NCI-H1930 (cell line): Measurements from ENCODE around the gene KLHL3.
"Not testable (repeated sequence)": the region's sequence is repeated elsewhere in the genome, so short reads cannot be mapped to it uniquely, and the experiment has no call there.

Source experiments
- DNase-seq, 2 experiments: peaks; one replicate each; lab custom pipeline; 2025; lab: John Stamatoyannopoulos, UW

Gene KLHL3

DNA sequence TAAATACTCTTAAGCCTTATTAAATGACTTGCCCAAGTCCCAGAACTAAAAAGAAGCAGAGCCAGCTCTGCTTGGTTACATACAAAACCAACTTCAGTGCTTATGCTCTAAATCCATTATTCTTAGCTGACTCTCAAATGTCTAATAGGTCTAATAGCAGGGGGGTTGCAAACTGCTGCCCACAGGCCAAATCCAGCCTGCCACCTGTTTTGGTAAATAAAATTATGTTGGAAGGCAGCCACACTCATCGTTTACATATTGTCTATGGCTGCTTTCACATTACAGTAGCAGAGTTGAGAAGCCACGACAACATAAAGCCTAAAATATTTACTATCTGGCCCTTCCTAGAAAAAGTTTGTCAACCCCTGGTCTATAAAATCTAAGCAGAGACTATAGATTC lies 69.0 kb downstream of the KLHL3 start:
- no peak for DNase-seq

DNA sequence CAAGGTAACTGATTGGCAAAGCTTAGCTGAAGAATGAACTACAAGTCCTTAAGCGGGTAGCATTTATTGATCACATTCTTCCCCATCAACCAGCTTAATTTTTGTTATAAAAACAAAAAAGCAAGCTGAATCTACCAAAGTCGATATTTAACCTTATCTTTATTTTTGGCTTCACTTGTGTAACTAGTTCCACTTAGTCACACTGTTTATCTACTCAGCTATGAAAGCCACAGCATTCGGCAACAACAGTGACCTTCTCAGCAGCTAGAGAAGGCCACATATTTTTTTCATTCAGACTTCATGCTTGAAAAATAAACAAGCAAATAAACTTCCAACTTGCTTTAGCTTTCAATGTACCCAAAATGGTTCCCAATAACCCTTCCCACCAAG lies 69.4 kb downstream of the KLHL3 start:
- no peak for DNase-seq

DNA sequence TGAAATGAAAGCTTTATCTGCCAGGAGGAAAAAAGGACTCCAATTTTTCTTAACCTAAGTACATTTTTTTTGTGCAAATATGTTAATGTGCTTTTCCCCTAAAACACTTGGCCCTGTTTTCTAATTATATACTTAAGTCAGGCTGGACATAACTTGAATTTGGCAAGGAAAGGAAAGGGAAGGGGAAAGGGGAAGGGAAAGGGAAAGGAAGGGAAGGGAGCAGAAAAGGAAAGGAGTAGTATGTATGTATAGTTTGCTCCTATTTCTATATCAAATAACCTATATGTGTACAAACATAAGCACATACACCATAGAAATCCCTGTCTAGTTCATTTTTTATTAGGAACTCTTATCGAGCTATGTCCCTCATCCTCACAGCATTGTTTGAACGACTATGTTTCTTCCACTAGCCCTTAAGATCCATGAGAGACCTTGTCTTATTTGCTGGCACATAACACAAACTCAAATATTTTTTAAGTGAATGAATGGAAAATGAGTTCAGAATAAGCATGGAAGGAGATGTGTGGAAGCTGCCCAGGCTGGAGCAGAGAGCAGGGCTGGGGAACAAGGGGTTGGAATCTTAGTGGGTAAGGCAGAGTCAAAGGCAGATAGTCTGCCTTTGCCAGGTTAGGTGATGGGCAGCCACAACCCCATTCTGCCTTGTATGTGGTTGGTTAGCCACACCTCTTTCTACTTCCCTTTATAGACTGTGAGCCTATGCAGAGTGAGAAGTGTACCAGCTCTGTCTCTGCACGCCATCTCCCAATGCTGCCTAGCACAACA lies 70.0 kb downstream of the KLHL3 start:
- no peak for DNase-seq

DNA sequence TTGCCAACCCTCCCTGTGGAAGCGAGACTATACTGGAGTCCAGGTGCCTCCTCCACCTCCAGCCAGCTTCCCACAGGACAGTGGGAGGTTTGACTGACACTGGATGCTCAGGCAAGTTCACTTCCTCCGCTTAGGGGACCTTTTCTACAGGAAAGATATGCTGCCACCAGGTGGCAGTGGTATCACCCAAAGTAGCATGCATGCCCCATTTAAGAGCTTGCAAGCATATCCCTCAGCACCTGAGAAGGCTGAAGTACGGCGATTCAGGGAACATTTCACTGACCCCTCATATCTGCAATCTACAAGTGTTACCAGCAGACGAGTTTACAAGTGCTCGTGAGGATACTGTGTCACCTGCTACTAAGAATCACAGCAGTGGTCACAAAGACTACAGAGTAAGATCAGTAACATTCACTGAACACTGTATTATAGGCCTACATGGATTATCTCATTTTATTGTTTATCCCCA lies 75.5 kb downstream of the KLHL3 start:
- DNase-seq: peak; percentile 26 to 35

DNA sequence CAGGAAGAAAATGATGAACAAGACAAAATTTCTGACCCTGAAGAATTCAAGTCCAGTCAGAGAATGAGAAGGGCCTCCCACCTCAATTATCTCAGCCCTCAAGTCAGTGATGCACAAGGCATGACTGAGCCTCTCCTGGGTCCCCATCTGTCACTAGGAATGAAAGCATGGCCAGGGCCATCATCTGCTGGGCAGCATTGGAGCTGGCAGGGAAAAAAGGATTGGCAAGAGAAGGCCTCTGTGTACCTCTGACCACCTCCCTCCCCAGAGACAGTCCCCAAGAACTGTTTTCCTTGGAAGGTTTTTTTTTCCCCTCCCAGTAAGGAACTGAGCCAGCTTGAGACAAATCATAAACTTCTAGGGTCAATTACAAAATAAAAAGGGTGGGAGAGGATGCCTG lies 76.7 kb downstream of the KLHL3 start:
- DNase-seq: no peak

DNA sequence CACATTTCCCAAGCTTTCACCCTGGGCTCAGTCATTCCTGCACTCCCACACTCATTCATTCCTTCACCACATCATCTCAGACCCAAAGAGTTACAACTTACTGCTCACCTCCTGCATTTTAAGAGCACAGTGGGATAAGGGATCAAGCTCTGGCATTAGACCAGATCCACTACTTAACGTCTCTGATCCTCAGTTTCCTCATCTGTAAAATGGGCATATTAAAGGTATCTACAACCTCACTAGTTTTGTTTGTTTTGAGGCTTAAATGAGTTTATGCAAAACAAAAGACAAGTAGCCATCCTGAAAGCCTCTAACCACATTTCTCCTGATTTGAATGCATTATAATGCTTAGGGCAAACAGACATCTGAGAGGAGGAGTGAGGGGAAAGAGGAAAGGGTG lies 77.6 kb downstream of the KLHL3 start:
- DNase-seq: no peak

DNA sequence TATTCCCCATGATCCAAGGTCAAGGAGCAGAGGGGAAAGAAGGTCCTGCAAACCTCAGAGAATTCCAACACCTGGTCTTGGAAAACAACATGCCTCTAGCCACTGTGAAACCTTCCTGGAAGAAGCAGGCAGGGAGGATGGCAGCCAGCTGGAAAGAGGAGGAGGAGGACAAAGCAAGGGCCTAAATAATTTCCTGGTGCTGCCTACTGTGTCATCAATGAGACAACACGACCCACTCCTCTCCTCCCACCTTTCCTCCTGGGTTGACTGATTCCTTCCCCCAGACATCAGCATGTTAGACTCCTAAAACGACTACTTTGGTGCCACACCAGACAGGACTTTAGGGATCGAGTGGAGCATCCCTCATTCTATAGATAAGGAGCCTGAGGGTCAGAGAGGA lies 78.8 kb downstream of the KLHL3 start:
- DNase-seq: no peak

DNA sequence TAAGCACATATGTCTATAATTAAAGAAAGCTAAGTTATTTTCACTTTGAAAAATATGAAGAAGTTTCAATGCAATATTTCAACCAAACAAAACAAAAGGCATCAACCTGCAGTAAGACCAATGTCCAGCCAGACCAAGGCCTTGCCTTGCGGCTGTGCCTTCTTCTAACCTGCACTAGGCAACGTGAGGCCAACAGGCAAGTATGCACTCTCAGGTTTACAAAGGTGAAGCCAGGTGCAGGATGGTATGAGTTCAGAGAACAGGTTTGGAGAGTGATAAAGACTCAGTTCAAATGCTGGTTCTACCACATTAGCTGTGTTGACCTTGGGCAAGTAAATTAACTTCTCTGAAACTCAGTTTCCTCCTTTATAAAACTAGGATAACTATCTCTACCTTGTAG lies 79.3 kb downstream of the KLHL3 start:
- DNase-seq: no peak

DNA sequence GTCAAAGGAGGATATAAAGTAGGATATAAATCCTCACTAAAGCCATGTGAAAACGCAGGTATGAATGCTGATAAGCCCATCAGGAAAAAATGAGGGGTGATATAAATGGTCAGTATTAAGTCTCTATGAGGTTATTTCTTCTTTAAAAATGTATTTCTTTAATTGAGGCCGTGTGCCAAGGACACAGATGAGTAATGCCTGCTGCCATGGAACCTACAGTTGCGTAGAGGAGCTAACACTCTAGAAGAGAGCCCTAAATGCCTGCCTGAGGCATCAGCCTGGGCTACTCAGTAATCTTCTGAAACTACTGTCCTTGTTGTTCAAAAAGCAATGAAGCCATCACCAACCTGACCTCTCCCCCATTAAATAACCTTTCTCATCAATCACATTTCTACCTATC lies 84.9 kb downstream of the KLHL3 start:
- no peak for DNase-seq

DNA sequence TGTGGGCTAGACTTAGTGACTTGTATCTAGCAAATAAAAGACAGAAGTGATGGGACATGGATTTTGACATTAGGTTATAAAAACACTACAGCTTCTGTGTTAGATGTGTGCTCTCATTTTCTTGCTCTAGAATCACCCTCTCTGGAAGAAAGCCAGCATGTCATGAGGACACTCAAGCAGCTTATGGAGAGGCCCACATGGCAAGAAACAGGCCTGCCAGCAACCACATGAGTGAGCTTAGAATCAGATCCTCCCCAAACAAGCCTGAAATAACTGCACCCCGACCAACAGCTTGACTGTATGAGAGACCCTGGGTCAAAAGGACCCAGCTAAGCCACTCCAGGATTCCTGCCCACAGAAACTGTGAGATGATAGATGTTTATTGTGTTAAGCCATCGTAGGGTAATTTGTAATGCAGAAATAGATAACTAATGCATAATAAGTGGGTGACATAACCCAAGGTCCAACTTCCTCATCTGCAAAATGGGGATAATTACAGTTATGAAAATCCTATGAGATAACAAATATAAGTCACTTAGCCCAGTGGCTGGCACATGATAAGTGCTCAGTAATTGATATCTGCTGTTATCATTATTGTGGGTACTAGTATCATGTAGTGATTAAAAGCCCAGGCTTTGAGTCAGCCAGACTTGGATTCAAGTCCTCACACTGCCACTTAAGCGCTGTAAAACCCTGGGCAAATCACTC lies 86.5 kb downstream of the KLHL3 start:
- DNase-seq: no peak

DNA sequence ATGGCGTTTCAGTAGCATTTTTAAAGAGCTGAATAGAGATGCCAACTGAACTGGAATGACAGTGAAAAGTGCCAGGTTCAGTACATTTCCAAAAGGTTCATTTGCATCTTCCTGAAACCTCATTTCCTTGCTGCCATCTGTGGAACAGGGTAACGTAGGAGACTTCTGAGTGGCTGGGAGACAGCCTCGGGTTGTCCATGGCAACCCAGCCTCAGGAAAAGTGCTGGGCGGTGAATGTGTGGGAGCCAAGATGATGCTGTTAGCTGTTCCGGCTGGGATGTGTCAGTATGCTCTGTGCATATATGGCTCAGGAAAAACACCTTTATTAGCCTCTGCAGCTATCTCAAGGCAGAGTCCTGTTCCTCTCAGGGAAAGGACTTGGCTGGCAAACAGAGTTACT lies 87.5 kb downstream of the KLHL3 start:
- DNase-seq: no peak

DNA sequence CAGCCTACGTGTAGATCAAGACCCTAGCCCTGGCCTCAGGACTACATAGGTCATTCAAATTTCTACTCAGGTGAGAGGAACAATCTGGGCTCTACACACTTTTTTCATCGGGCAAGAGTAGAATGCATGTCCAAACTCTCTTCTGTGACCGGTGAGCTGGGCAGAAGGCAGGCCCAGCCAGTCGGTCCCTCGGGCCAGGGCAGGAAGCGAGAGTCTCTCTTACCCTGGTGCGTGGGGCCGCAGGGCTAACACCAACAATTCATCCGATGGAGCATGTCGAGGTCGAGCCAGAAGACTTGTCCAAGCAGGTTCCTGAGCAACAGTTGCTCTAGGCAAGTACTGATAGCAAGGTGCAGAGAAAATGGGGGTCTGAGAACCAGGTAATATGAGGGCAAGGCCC lies 88.5 kb downstream of the KLHL3 start:
- no peak for DNase-seq

DNA sequence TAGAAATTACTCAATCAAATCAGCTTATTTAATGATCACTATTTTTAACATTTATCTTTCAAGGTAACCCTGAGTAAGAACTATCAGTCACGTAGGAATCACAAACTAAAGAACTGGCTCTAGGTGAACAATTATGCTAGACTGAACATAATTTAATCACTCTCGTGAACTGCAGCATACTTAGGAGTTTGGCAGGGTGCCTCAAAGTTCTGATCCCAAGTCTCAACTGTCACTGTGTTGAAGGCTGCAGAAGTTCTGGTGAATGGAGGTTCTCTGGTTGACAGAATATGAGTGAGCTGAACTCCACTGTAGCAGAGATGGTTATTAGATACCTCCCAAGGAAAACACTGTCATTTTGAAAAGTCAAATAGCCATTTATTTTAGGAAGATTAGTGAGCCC lies 89.1 kb downstream of the KLHL3 start:
- DNase-seq: no peak

DNA sequence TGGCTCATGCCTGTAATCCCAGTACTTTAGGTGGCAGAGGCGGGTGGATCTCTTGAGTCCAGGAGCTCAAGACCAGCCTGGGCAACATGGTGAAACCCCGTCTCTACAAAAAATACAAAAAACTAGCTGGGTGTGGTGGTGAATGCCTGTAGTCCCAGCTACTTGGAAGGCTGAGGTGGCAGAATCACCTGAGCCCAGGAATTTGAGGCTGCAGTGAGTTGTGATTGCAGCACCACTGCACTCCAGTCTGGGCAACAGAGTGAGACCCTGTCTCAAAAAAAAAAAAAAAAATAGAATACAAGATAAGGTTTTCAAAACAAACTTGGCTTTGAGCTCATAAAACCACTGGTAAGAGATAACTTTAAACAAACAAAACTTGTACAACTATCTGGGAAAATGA lies 92.8 kb downstream of the KLHL3 start:
- DNase-seq: not testable (repeated sequence)

DNA sequence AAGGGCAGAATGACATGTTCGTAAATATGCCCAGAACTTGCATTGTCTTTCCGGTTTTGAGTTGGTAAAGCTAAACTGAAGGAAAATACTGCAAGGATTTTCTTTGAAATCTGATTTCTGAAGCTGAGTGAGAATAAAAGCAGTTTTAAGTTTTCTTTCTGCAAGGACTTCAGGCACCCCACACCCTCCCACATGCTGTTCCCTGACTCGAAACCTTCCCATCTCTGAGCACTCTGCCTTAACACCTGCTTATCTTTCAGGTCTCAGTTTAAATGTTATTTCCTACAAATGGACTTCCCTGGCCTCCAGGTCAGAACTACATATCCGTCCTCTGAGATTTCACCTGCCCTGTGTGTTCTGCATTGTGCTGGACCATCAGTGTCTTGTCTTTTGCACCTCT lies 93.8 kb downstream of the KLHL3 start:
- DNase-seq: no peak

DNA sequence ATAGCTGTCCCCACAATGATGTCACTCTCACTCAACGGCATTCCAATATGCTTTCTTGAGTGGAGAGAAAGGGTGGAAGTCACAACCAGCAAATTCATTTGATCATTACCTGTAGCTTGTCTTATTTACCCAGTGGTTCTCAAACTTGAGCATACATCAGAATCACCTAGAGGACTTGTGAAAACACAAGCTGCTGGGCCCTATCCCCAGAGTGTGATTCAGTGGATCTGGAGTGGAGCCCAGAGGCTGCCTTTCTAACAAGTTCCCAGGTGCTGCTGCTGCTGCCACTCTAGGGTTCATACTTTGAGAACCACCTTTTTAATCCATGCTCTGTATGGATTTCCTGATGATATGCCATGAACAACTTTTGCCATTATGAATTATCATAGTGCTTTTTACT lies 94.7 kb downstream of the KLHL3 start:
- no peak for DNase-seq

DNA sequence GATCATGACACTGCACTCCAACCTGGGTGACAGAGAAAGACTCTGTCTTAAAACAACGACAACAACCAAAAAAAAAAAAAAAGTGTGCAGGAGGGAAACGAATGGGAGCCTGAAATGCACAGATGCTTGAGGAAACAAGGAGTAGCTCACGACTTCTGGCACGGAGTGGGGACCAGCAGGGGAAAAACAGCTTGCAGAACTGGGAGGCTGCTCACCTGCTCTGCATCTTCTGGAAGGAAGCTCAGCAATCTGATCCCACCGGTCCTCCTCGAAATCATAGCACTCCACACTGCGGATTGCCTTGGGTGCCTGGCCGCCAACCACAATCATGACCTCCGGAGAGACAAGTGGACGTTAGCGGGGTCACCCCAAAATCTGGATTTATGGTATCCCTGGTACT lies 96.2 kb downstream of the KLHL3 start:
- DNase-seq: no peak

DNA sequence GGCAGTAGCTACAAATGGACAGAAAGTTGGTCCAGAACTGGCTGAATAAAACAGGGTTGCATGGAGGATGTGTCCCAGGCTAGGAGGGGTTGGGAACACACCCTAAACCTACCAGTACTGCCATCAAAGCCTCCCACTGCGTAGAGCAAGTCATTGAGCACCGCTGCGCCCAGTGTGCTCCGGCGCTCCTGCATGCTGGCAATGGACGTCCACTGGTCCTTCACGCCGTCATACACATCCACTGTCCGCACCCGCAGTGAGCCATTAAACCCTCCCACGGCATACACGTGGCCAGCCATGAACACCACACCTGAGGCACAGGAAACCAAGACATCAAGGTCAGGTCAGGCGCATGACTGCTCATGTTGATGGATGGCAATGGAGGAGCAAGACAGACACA lies 97.0 kb downstream of the KLHL3 start:
- no peak for DNase-seq

DNA sequence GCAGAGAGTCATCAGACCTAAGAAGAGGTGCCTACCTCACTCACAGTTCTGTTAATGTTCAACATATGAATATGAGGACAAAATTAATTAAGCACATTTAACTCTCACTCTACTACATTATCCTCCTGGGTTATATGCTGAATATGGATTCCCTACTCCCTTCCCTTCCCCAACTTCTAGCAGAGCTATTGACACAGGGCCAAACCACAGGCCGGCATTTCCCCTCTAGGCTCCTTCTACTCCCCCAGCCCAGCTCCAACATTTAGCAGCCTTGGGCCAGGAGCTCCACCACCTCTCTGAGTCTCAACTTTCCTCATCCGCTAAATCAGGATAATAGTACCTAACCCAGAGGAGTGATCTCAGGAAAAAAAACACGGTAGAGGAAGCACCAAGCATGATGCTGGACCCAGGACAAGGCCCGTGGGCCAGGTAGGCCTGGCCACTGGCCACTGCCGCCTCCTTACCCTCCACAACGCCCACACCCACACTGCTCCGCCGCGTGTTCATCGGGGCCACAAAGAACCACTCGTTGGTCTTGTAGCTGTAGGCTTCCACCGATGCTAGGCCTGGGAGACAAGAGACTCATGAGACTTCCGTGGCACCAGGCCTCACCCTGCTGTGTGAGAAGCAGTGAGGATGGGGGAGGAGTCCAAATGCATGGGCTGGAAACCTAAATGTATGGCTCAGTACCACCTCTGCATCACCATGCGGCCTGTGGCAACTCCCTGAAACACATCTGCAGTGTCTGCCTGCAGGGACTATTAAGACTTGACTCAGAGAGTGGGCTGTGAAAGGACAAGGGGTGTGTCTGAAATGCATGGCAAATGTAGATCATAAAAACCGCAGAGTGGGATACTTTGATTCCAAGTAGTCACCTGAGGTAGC lies 98.8 kb downstream of the KLHL3 start:
- DNase-seq: no peak

DNA sequence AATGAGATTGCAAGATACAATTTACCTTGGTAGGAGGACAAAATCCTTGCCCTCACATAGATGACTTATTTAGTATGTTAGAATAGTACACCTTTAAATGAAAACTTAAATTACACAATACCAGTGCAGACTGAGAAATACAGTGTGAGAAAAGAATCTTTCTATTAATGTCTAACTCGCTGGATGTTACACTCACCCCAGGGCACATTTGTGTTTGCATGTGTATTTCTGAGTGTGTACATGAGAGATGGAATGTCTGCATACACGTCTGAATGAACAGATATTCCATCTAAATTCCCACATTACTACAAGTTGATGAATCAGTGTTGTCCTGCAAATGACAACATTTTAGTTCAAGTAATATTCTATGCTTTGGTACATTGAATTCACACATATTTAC lies 99.8 kb downstream of the KLHL3 start:
- DNase-seq: no peak

DNA sequence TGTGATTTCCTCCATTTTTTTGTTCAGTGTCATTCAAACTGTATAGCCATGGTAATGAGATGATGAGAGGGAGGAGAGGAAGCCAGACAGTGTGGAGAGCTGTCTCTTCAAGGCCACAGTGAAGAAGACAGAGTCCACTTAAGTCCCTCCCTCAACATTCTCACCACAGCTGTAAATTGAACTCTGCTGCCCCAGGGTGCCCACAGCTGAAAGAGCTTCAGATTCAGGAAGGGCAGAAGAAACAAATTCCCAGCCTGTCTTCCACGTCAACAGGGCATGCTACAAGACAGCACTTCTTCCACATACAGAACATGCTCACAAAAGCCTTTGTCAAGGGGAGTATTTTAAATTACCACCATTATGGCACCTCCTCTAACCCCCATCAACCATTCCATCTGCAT lies 100.4 kb downstream of the KLHL3 start:
- no peak for DNase-seq

DNA sequence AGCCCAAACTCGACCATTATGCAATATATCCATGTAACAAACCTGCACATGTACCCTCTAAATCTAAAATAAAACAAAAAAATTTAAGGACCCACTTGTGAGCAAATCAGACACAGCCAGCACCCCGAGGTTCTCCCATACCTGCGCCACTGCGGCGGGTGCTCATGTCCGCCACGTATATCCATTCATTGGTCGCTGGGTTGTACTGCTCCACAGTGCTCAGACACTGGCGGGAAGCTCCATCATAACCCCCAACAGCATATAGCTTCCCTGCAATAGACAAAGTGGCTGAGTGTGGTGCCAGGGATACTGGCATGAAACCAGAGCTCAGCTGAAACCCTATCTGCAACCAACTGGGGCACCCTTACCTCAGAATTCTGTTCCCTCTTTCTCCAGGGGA lies 102.0 kb downstream of the KLHL3 start:
- no peak for DNase-seq

DNA sequence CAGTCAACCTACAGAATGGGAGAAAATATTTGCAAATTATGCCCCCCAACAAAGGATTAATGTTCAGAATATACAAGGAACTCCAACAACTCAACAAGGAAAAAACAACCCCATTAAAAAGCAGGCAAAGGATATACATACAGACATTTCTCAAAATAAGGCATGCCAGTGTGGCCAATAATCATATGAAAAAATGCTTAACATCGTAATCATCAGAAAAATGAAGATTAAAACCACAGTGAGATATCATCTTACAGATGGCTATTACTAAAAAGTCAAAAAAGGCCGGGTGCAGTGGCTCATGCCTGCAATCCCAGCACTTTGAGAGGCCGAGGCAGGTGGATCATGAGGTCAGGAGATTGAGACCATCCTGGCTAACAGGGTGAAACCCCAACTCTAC lies 103.2 kb downstream of the KLHL3 start:
- no peak for DNase-seq
